KBM-7 (cell line): Measurements from ENCODE around the gene ZNF595.
"Not testable (repeated sequence)": the region's sequence is repeated elsewhere in the genome, so short reads cannot be mapped to it uniquely, and the experiment has no call there.

Source experiments
- DNase-seq: peaks from one replicate; pipeline ENCODE4 v3.0.0-alpha.2; 2015
- in situ Hi-C: fragments of 300-500 bp; cut with MboI; formaldehyde crosslinking; loops from 2 replicates; pipeline ENCODE4 v1.14.3; 2020; ENCODE audit warnings: low sequenced_read_pairs, low pct_unique_long_range_greater_than_20kb, mixed read lengths

ZNF595 gene

GRCh38 chr4:64733-65132 lies 11.6 kb downstream of the ZNF595 start:
- in situ Hi-C loops, DNase-seq: not testable (repeated sequence)

GRCh38 chr4:71830-72229 lies 18.7 kb downstream of the ZNF595 start:
- in situ Hi-C loops: no loop called here
- no peak for DNase-seq

DNA sequence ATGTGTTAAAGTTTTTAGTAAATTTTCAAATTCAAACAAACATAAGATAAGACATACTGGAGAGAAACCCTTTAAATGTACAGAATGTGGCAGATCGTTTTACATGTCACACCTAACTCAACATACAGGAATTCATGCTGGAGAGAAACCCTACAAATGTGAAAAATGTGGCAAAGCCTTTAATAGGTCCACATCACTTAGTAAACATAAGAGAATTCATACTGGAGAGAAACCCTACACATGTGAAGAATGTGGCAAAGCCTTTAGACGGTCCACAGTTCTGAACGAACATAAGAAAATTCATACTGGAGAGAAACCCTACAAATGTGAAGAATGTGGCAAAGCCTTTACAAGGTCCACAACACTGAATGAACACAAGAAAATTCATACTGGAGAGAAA lies 32.8 kb downstream of the ZNF595 start:
- no peak for DNase-seq
- in situ Hi-C loops: no loop called here

- DNase-seq, in situ Hi-C loops: not testable (repeated sequence)
Measured at GRCh38 chr4:86559-87324, 33.6 kb downstream of the ZNF595 start.

- in situ Hi-C loops: no loop called here
- no peak for DNase-seq
Measured at GRCh38 chr4:98386-98785, 45.3 kb downstream of the ZNF595 start.

DNA sequence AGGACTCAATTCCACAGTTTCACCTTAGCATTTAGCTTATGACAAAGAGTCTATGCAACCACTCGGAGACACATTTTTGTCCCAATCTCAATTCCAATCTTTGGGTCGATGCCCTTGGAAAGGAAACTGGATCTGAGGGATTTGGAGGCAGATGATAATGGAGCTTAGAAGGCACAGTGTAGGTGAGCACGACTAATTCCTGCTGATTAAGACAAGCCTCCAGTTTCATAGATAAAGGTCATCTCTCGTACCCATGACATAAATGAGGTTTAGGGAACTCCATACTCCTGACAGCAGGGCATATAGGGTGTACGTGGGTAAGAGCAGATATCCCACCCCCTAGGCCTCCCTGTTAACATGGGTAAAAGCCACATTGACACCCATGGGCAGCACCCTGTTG lies 46.7 kb downstream of the ZNF595 start:
- in situ Hi-C loops: no loop called here
- no peak for DNase-seq

GRCh38 chr4:107083-107443 lies 53.9 kb downstream of the ZNF595 start:
- in situ Hi-C loops: no loop called here
- no peak for DNase-seq

- no peak for DNase-seq
- in situ Hi-C loops: no loop called here
Measured at GRCh38 chr4:107444-108429, 54.6 kb downstream of the ZNF595 start.

GRCh38 chr4:112771-113170 lies 59.6 kb downstream of the ZNF595 start:
- in situ Hi-C loops: no loop called here
- DNase-seq: no peak

GRCh38 chr4:113732-114131 lies 60.6 kb downstream of the ZNF595 start:
- no peak for DNase-seq
- in situ Hi-C loops: no loop called here

GRCh38 chr4:114149-114548 lies 61.0 kb downstream of the ZNF595 start:
- DNase-seq: no peak
- in situ Hi-C loops: no loop called here

DNA sequence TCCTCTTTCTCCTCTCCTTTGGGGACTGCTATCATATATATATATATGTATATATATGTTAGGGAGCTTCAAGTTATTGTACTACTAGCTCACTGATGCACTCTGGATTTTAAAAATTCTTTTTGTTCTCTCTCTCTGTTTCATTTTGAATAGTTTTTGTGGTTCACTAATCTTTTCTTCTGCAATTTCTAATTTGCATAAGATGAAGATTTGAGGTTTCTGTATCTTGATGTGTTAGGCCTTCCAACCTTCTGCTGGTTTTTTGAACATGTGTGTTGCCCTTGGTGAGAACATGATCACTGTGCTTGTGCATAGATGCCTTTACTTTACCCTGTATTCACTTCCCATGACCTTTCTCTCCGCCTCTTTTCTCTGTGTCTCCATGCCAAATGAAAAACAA lies 63.4 kb downstream of the ZNF595 start:
- in situ Hi-C loops: no loop called here
- DNase-seq: no peak

DNA sequence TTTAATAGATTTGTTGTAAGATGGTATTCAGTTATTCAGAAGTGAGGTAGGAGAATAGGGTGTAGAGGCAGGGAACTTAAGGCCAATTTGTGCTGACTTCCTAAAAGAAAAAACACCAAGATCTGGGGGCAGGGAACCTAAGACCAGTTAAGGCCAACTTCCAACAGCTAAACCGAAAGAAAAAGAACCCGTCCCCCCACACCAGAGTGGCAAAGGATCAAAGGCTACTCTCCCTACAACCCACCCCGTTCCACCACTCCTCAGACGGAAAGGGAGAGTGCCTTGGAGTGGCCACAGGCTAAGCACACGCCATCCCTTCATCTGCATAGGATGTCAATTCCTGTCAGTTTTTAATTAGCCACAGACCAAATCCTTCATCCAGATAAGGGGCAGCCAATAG lies 67.5 kb downstream of the ZNF595 start:
- in situ Hi-C loops: no loop called here
- DNase-seq: peak; percentile 59

DNA sequence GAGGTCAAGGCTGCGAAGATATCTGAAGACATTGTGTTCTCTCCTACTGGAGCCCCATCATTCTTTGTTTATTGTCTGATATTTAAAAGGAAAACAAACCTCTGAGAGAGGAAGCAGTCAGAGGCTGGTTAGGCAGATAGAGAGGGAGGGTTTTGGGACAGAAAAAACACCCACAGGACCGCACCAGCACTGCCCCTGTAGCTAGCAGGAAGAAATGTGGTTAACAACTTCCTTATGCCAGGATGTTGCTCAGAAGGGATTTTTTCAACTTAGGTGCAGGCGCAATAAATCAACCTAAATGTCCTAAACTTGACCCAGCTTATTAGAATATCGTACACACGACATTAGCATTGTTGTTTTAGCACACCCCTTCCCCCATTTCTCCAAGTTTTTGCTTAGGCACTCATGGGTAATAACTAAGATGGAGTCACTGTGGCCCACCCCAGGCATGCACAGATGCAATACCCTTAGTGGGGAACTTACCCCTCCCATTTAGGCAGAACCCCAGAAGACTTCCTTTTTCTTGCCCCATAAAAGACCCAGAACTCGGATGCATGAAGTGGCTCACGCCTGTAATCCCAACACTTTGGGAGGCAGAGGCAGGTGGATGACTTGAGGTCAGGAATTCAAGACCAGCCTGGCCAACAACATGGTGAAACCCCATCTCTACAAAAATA lies 68.4 kb downstream of the ZNF595 start:
- DNase-seq: peak; percentile 94

DNA sequence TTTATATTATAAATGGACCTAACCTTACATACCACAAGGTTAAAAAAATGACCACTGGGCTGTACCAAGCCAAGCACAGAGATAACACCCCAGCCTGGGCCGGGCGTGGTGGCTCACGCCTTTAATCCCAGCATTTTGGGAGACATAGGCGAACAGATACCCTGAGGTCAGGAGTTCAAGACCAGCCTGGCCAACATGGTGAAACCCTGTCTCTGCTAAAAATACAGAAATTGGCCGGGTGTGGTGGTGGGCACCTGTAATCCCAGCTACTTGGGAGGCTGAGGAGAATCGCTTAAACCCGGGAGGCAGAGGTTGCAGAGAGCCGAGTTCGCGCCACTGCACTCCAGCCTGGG lies 70.8 kb downstream of the ZNF595 start:
- in situ Hi-C loops, DNase-seq: not testable (repeated sequence)

More for the DNA sequence above, 68.4 kb downstream of the ZNF595 start:
- in situ Hi-C loops: no loop called here

- in situ Hi-C loops: no loop called here
- DNase-seq: peak; percentile 98
Measured at GRCh38 chr4:124275-125081, 71.4 kb downstream of the ZNF595 start, which contains the start of gene ZNF718. Gene ZNF718, plus strand, starts transcription at chr4:124501. Its CDS starts 170 bp downstream, at chr4:124671.

GRCh38 chr4:125091-125771 lies 72.1 kb downstream of the ZNF595 start:
- DNase-seq: peak; percentile 67
- in situ Hi-C loops: no loop called here

GRCh38 chr4:125833-126232 lies 72.7 kb downstream of the ZNF595 start:
- peak; percentile 35 for DNase-seq
- in situ Hi-C loops: no loop called here
